NCI-H2107 (cell line): ENCODE measurements around the gene HSF4.

Experiments used
- DNase-seq: peaks from one replicate; lab custom pipeline; 2025; lab: John Stamatoyannopoulos, UW

The HSF4 gene

GRCh38 chr16:67201411-67202345, 37.1 kb downstream of the HSF4 start:
- no peak for DNase-seq

- DNase-seq = no peak
Measured at GRCh38 chr16:67202426-67202825, 37.9 kb downstream of the HSF4 start.

- no peak for DNase-seq
Measured at GRCh38 chr16:67202956-67203493, 38.5 kb downstream of the HSF4 start.

- DNase-seq = no peak
Measured at GRCh38 chr16:67204076-67204475, 39.5 kb downstream of the HSF4 start.

- no peak for DNase-seq
Measured at GRCh38 chr16:67206129-67206837, 41.7 kb downstream of the HSF4 start.

- no peak for DNase-seq
Measured at GRCh38 chr16:67206838-67207248, 42.3 kb downstream of the HSF4 start.

GRCh38 chr16:67207249-67208091, 42.9 kb downstream of the HSF4 start:
- no peak for DNase-seq

- DNase-seq = no peak
Measured at GRCh38 chr16:67208154-67208896, 43.8 kb downstream of the HSF4 start.

- DNase-seq = no peak
Measured at GRCh38 chr16:67209565-67209964, 45.0 kb downstream of the HSF4 start.

GRCh38 chr16:67210069-67210937, 45.8 kb downstream of the HSF4 start:
- no peak for DNase-seq

GRCh38 chr16:67211674-67212073, 47.1 kb downstream of the HSF4 start:
- no peak for DNase-seq

GRCh38 chr16:67212766-67213165, 48.2 kb downstream of the HSF4 start:
- DNase-seq = no peak

- no peak for DNase-seq
Measured at GRCh38 chr16:67213197-67214019, 48.9 kb downstream of the HSF4 start.

GRCh38 chr16:67215706-67216105, 51.2 kb downstream of the HSF4 start:
- no peak for DNase-seq

GRCh38 chr16:67216612-67217490, 52.3 kb downstream of the HSF4 start:
- no peak for DNase-seq
